ENCODE data around the gene MRPS25. TPM values are rescaled to one million over a fixed set of nuclear protein-coding genes. Genes with fewer than 3 reads are reported as not detected.

The MRPS25 gene
- 16.2 and 16.6 TPM in 2 replicates for total RNA-seq

DNA sequence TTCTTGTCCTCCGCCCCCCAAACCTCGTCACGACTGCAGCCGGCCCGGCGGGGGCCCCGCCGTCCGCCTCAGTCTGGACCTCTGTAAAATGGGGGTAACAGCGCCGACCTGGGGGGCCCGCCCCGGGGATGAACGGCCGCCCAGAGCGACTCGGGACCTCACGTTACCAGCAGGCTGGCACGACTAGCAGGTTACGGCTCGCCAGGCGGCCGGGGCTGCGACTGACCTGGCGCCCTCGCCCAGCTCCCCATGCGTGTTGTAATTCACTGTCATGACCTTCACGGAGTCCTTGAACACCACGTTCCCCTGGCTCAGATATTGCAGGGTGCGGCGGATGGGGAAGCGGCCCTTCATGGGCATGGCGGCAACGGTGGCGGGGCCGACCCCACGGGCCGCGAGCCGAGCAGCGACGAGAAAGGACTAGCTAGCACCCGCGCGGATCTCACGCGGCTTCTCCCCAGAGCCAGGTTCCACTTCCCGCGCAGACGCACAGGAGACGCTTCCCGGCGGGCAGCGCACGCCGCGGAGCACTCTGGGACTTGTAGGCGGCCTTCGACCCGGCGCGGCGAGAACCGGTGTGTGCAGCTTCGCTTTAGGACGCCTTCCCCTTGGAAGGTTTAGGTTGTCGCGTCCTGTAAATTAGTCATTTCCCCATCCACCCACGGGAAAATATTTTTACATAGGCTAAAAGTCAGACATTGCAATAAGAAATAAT lies at the start of gene MRPS25:
MRPS25 (minus strand) TSS at position 481 of the 715 bp plus-strand sequence; CDS start at position 360, 121 bp downstream.

DNA sequence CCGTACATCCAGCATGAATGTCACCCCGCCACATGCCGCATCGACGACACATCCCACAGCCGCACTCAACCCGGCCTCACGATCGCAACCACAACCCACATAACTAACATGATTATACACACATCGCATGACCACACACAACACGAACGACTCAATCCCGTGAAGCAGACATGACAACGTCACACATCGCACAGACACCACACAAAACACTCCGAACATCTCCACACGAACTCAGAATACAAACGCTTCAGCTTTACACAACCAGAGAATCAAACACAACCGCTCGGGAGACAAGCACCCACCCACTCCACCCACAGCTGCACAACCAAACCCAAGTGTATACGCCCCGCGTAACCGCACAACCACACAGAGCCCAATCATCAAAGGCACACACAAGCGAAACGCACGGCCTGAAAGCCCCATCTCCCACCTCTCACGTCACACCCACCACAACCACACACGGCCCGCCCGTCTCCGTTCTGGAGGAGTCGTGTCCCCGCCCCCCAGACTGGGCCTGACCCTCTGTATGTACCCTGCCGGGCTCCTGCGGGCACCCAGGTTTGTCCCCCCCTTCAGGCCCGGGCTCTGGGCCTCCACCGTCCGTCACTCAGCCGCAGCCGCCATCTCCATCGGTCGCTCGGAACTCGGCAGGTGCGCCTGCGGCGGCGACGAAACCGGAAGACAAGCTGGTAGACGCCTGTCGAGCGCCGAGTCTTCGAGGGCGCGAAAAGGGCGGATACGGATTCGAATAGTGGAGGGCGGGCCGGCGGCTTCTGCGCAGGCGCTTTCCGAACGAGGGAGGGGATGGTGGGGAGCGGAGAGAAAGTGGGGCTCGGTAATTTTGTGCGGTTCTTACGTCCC lies 33.6 kb upstream of the MRPS25 start, which contains the start of gene RBSN:
RBSN (minus strand) TSS at position 646 of the 861 bp plus-strand sequence. CDS start 3,028 bp downstream, outside the sequence.

Other genes with a start within 250 kb of the MRPS25 start
- gene FGD5, start 246.4 kb downstream of the MRPS25 start, total RNA-seq, result 1.7 and 1.8 TPM in 2 replicates
- gene NR2C2, start 117.7 kb downstream of the MRPS25 start, total RNA-seq, result 22.3 and 28.8 TPM in 2 replicates
- 25.5 and 26.3 TPM in 2 replicates for gene RBSN, start 33.8 kb upstream of the MRPS25 start, total RNA-seq
- 41.0 and 53.3 TPM in 2 replicates for gene CAPN7, start 140.9 kb upstream of the MRPS25 start, total RNA-seq

All from smooth muscle cell of trachea (primary cell).